ENCODE data around the gene GFER. TPM values are rescaled to one million over a fixed set of nuclear protein-coding genes. Genes with fewer than 3 reads are reported as not detected.

Gene GFER
- total and polyA plus RNA-seq, 2 donors (not counting 1 experiment from before 2014, with no cell fraction given): 15.6 to 30.4 TPM

DNA sequence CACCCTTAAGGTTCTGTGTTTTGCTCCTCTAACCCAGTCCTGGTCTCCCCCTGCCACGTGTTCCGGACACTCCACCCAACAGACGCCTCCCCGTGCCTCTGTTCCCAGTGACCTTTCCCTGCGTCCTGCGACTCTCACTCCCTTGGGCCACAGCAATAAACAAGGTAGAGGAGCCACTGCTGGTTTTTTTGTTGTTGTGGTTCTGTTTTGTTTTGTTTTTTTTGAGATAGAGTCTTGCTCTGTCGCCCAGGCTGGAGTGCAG is 31.9 kb downstream of the GFER start:
- H3K9me3 Mint-ChIP-seq (ENCODE audit: insufficient read depth): no peaks in the 10 kb centered on the region
- H3K27ac Mint-ChIP-seq: no peak overlapping the region
- Histone ChIP-seq H4K20me1 (ENCODE audit: control insufficient read depth, insufficient read depth, low read length, poor library complexity, severe bottlenecking) (no peaks in the 10 kb centered on the region), H3K79me2 (ENCODE audit: control insufficient read depth, insufficient read depth, low read length) (no peaks in the 10 kb centered on the region), H3K27me3 (replicated peaks in 1 of 4; ENCODE audit: control extremely low read depth in 1 of 4, control insufficient read depth in 3 of 4, insufficient read depth in 4 of 4, low read length in 3 of 4) (peaks cover 0 to 26% (median 8%) of the 10 kb centered on the region in 4 experiments), H3K4me1 (ENCODE audit: control insufficient read depth in 2 of 2, insufficient read depth in 2 of 2, low read length in 2 of 2) (peaks cover 8 to 17% of the 10 kb centered on the region in 2 donors), H3K27ac (ENCODE audit: low read length in 2 of 2) (no peak overlapping the region), H3K4me3 (ENCODE audit: control extremely low read depth in 1 of 5, extremely low read depth in 1 of 5, insufficient read depth in 1 of 5, low read depth in 2 of 5, low read length in 4 of 5) (no peak overlapping the region), H3K9ac (ENCODE audit: low read length) (no peak overlapping the region), H2AFZ (ENCODE audit: insufficient read depth, low read depth, low read length, poor library complexity, severe bottlenecking) (no peak overlapping the region), H3K4me2 (replicated peaks; ENCODE audit: low read depth, low read length, poor library complexity, severe bottlenecking) (no peak overlapping the region), H3K36me3 (replicated peaks in 1 of 2; ENCODE audit: control extremely low read depth in 1 of 2, control insufficient read depth in 1 of 2, extremely low read depth in 1 of 2, insufficient read depth in 2 of 2, low read length in 1 of 2) (no peaks in the 10 kb centered on the region), H3K9me3 (ENCODE audit: control extremely low read depth in 1 of 3, control insufficient read depth in 2 of 3, insufficient read depth in 1 of 3, low read length in 2 of 3) (no peaks in the 10 kb centered on the region)
- intact Hi-C loops (cut with micrococcal nuclease): no loop called here
- WGBS (ENCODE audit: insufficient coverage): 96% methylated on average over 4 of the region's 7 CpGs
- no peak overlapping the region for H3K4me3 Mint-ChIP-seq
- POLR2A ChIA-PET: no interaction called here
- peaks cover 2% of the 10 kb centered on the region for H3K4me1 Mint-ChIP-seq
- ATAC-seq (ENCODE audit: low read depth) (no peak), DNase-seq (no peak)
- TF ChIP-seq, protein P1, sequence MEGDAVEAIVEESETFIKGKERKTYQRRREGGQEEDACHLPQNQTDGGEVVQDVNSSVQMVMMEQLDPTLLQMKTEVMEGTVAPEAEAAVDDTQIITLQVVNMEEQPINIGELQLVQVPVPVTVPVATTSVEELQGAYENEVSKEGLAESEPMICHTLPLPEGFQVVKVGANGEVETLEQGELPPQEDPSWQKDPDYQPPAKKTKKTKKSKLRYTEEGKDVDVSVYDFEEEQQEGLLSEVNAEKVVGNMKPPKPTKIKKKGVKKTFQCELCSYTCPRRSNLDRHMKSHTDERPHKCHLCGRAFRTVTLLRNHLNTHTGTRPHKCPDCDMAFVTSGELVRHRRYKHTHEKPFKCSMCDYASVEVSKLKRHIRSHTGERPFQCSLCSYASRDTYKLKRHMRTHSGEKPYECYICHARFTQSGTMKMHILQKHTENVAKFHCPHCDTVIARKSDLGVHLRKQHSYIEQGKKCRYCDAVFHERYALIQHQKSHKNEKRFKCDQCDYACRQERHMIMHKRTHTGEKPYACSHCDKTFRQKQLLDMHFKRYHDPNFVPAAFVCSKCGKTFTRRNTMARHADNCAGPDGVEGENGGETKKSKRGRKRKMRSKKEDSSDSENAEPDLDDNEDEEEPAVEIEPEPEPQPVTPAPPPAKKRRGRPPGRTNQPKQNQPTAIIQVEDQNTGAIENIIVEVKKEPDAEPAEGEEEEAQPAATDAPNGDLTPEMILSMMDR (IDR thresholded peaks at IDR 0.05): no peak
- no peak for TF ChIP-seq EZH2 (IDR thresholded peaks at IDR 0.05; ENCODE audit: borderline replicate concordance, insufficient read depth, low read depth, low read length, poor library complexity, severe bottlenecking)
- CTCF ChIA-PET: interaction anchor here (0.6 to 1.7 kb wide), 2 partner anchors 125 to 139 kb away, joined by 3 to 10 read pairs; no protein-coding TSS in a partner anchor
- peaks cover 15% of the 10 kb centered on the region for H3K27me3 Mint-ChIP-seq

DNA sequence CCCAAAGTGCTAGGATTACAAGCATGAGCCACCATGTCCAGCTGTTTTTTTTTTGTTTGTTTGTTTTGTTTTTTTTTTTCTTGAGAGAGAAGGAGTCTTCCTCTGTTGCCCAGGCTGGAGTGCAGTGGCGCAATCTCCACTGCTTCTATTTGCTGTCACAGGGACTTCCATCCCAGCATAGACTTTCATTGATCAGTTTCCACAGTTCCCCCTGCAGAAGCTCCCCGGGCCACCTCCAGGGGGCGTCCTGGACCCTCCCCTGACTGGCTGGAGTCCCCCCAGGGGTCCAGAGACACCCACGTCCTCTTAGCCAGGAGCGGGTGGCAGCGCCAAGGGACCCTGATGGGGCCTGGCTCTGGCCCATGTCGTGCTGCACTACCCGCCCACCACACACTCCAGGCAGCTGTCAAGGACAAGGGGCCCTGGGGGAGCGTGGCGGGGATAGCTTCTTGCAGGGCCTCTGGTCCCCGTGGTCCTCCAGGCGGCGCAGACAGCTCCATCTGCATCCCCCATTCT is 32.5 kb downstream of the GFER start:
- no peak overlapping the region for H3K4me3 Mint-ChIP-seq
- no peak overlapping the region for H2AFZ ChIP-seq (ENCODE audit: insufficient read depth, low read depth, low read length, poor library complexity, severe bottlenecking)
- DNase-seq: no peak
- no peaks in the 10 kb centered on the region for H4K20me1 ChIP-seq (ENCODE audit: control insufficient read depth, insufficient read depth, low read length, poor library complexity, severe bottlenecking)
- intact Hi-C loops (cut with micrococcal nuclease): no loop called here
- no peak overlapping the region for H3K4me3 ChIP-seq (ENCODE audit: control extremely low read depth in 1 of 5, extremely low read depth in 1 of 5, insufficient read depth in 1 of 5, low read depth in 2 of 5, low read length in 4 of 5)
- 40% methylated on average over 10 of the region's 13 CpGs for WGBS (ENCODE audit: insufficient coverage)
- TF ChIP-seq EZH2 (IDR thresholded peaks at IDR 0.05; ENCODE audit: borderline replicate concordance, insufficient read depth, low read depth, low read length, poor library complexity, severe bottlenecking): no peak
- TF ChIP-seq, protein P1 (IDR thresholded peaks at IDR 0.05): peak; percentile 51
- H3K36me3 ChIP-seq (replicated peaks in 1 of 2; ENCODE audit: control extremely low read depth in 1 of 2, control insufficient read depth in 1 of 2, extremely low read depth in 1 of 2, insufficient read depth in 2 of 2, low read length in 1 of 2): no peaks in the 10 kb centered on the region
- H3K9ac ChIP-seq (ENCODE audit: low read length): no peak overlapping the region
- no peaks in the 10 kb centered on the region for H3K79me2 ChIP-seq (ENCODE audit: control insufficient read depth, insufficient read depth, low read length)
- H3K27me3 Mint-ChIP-seq: peaks cover 15% of the 10 kb centered on the region
- no peaks in the 10 kb centered on the region for H3K9me3 Mint-ChIP-seq (ENCODE audit: insufficient read depth)
- H3K4me1 ChIP-seq (ENCODE audit: control insufficient read depth in 2 of 2, insufficient read depth in 2 of 2, low read length in 2 of 2): peaks cover 8 to 17% of the 10 kb centered on the region in 2 donors
- no peaks in the 10 kb centered on the region for H3K9me3 ChIP-seq (ENCODE audit: control extremely low read depth in 1 of 3, control insufficient read depth in 2 of 3, insufficient read depth in 1 of 3, low read length in 2 of 3)
- POLR2A ChIA-PET: no interaction called here
- H3K27me3 ChIP-seq (replicated peaks in 1 of 4; ENCODE audit: control extremely low read depth in 1 of 4, control insufficient read depth in 3 of 4, insufficient read depth in 4 of 4, low read length in 3 of 4): peaks cover 0 to 31% (median 9%) of the 10 kb centered on the region in 4 experiments
- CTCF ChIA-PET: interaction anchor here (0.6 to 1.7 kb wide), 3 partner anchors 12 to 138 kb away, joined by 3 to 10 read pairs (median 3); no protein-coding TSS in a partner anchor
- no peak for ATAC-seq (ENCODE audit: low read depth)
- no peak overlapping the region for H3K27ac Mint-ChIP-seq
- peaks cover 2% of the 10 kb centered on the region for H3K4me1 Mint-ChIP-seq
- no peak overlapping the region for H3K27ac ChIP-seq (ENCODE audit: low read length in 2 of 2)
- H3K4me2 ChIP-seq (replicated peaks; ENCODE audit: low read depth, low read length, poor library complexity, severe bottlenecking): no peak overlapping the region
